Calu3 (cell line): ENCODE results near the gene CATSPERZ. TPM values are rescaled to one million over a fixed set of nuclear protein-coding genes. Genes with fewer than 3 reads are reported as not detected.
"Not testable (repeated sequence)": the region's sequence is repeated elsewhere in the genome, so short reads cannot be mapped to it uniquely, and the experiment has no call there.

Source experiments
- BruUV-seq: library from RNA; stranded (reverse); fragments of 400-500 nt; replicated peaks from 2 replicates; lab custom pipeline; 2021; lab: Mats Ljungman, UMichigan
- CTCF ChIA-PET: fragments of 300-600 bp; sonication (Branson Sonifier 250); formaldehyde crosslinking; loops from one replicate; lab custom pipeline; 2022; ENCODE audit warnings: antibody characterized with exemption; lab: Charles Lee
- DNase-seq: peaks from one replicate; pipeline ENCODE4 v3.0.0; 2022
- H3K27ac Mint-ChIP-seq: one replicate; pipeline ENCODE4 v1.8.0; 2022; ENCODE audit warnings: mixed read lengths; ENCODE audit not compliant: unreplicated experiment
- H3K27me3 Mint-ChIP-seq: one replicate; pipeline ENCODE4 v1.8.0; 2022; ENCODE audit warnings: mixed read lengths; ENCODE audit not compliant: unreplicated experiment
- H3K36me3 Mint-ChIP-seq: one replicate; pipeline ENCODE4 v1.8.0; 2022; ENCODE audit warnings: mild to moderate bottlenecking, moderate library complexity, mixed read lengths; ENCODE audit not compliant: insufficient read depth, unreplicated experiment
- H3K4me1 Mint-ChIP-seq: one replicate; pipeline ENCODE4 v1.8.0; 2022; ENCODE audit warnings: mild to moderate bottlenecking, low read depth, mixed read lengths; ENCODE audit not compliant: unreplicated experiment
- H3K4me3 Mint-ChIP-seq: one replicate; pipeline ENCODE4 v1.8.0; 2022; ENCODE audit warnings: mild to moderate bottlenecking, low read depth, moderate library complexity, mixed read lengths; ENCODE audit not compliant: unreplicated experiment
- H3K9me3 Mint-ChIP-seq: one replicate; pipeline ENCODE4 v1.8.0; 2022; ENCODE audit warnings: low read depth, mixed read lengths; ENCODE audit not compliant: unreplicated experiment
- intact Hi-C: fragments of 100-400 bp; cut with micrococcal nuclease; formaldehyde crosslinking; loops from one replicate; pipeline ENCODE4 v1.10.0; 2022; ENCODE audit not compliant: unreplicated experiment
- total RNA-seq: library from RNA; stranded (reverse); gene quantifications from 2 replicates; pipeline ENCODE4 v1.2.3, GENCODE V29; 2022
- TF ChIP-seq, protein P1 (sequence below): fragments of 200-600 bp; IDR thresholded peaks from one replicate; pipeline ENCODE4 v1.8.0; 2022; ENCODE audit warnings: antibody characterized with exemption; ENCODE audit not compliant: unreplicated experiment

CATSPERZ gene
- total RNA-seq, 1 experiment from 2014 or later = 0.85 TPM

DNA sequence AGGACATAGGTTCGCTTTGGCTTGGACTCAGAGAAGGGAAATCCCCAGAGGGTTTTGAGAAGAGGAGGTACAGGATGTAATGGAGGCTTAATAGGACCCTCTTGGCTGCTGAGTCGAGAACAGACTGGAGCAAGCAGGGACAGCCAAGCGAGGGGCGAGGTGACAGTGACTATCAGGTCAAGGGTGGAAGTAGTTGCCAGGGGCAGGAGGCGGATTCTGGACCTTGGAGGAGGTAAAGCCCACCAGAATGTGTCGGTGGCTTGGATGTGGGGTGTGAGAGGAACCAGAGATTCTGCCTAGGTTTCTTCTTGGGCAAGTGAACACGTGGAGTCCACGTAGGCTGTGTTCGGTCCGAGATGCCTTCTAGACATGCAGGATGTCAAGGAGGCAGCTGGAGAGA lies 12.8 kb downstream of the CATSPERZ start:
- Mint-ChIP-seq H3K9me3 (no peaks in the 10 kb centered on the region), H3K4me1 (peaks cover 10% of the 10 kb centered on the region), H3K27ac (peak overlapping the region; percentile 28), H3K27me3 (no peaks in the 10 kb centered on the region), H3K4me3 (no peak overlapping the region), H3K36me3 (peaks cover 66% of the 10 kb centered on the region)
- BruUV-seq = no TSS peak
- no peak for DNase-seq
- CTCF ChIA-PET = interaction anchor here (0.8 kb wide), 1 partner anchor 42 kb away, joined by 9 read pairs; no protein-coding TSS in a partner anchor
- TF ChIP-seq, protein P1, sequence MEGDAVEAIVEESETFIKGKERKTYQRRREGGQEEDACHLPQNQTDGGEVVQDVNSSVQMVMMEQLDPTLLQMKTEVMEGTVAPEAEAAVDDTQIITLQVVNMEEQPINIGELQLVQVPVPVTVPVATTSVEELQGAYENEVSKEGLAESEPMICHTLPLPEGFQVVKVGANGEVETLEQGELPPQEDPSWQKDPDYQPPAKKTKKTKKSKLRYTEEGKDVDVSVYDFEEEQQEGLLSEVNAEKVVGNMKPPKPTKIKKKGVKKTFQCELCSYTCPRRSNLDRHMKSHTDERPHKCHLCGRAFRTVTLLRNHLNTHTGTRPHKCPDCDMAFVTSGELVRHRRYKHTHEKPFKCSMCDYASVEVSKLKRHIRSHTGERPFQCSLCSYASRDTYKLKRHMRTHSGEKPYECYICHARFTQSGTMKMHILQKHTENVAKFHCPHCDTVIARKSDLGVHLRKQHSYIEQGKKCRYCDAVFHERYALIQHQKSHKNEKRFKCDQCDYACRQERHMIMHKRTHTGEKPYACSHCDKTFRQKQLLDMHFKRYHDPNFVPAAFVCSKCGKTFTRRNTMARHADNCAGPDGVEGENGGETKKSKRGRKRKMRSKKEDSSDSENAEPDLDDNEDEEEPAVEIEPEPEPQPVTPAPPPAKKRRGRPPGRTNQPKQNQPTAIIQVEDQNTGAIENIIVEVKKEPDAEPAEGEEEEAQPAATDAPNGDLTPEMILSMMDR = no peak
- intact Hi-C loops = no loop called here

DNA sequence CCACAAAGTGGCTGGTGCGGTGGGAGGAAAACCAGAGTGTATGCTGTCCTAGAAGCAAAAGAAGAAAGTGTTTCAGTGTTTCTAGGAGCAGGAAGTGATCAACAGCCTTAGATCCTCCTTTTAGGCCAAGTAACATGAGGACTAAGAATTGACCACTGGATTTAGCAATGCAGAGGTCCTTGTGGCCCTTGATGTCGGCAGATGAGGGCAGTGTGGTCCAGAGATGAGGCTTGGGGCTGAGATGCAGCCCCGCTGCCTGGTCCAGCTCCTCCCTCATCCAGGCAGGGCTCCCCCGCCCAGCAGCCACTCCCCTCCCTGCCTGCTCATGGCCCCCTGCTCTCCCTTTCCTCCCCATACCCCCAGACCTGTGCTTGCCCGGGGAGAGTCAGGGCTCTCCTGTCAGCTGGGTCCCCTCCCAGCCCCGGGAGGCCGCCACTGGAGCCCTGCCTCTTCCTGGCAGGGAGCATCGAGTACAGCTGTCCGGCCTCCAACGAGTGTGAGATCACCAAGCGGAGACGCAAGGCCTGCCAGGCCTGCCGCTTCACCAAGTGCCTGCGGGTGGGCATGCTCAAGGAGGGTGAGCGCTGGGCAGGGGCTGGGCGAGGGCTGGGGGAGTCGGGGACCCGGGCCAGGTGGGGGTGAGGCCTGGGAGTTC lies 13.5 kb downstream of the CATSPERZ start:
- H3K27me3 Mint-ChIP-seq = no peaks in the 10 kb centered on the region
- peaks cover 72% of the 10 kb centered on the region for H3K36me3 Mint-ChIP-seq
- TF ChIP-seq, protein P1 = no peak
- BruUV-seq = no TSS peak
- H3K4me3 Mint-ChIP-seq = no peak overlapping the region
- CTCF ChIA-PET = no interaction called here
- DNase-seq = no peak
- H3K27ac Mint-ChIP-seq = peak overlapping the region; percentile 28
- H3K4me1 Mint-ChIP-seq = peaks cover 11% of the 10 kb centered on the region
- no peaks in the 10 kb centered on the region for H3K9me3 Mint-ChIP-seq
- intact Hi-C loops = no loop called here

DNA sequence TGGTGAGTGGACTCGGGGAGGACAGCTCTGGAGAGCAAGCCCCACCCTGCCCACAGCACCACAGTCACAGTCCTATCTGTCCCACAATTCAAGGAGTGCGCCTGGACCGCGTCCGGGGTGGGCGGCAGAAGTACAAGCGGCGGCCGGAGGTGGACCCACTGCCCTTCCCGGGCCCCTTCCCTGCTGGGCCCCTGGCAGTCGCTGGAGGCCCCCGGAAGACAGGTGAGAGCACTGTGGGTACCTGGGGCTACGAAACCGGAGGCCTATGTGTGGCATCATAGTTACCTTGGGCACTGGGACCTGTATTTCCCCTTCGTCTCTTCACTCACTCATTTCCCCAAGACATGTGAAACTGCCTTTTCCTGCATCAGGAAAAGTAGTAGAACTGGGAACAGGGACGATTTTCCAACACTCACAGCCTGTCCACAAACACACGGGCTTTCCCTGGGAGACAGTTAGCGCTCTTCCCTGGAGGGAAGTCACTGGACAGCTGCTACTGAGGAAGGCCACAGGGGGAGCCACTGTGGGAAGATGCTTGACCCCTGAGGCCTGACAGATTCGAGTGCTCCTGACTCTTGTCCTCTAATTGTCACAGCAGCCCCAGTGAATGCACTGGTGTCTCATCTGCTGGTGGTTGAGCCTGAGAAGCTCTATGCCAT lies 14.1 kb downstream of the CATSPERZ start:
- intact Hi-C loops = no loop called here
- DNase-seq = no peak
- Mint-ChIP-seq H3K9me3 (no peaks in the 10 kb centered on the region), H3K27ac (no peak overlapping the region), H3K36me3 (peaks cover 73% of the 10 kb centered on the region), H3K4me3 (no peak overlapping the region), H3K4me1 (peaks cover 17% of the 10 kb centered on the region), H3K27me3 (no peaks in the 10 kb centered on the region)
- no TSS peak for BruUV-seq
- CTCF ChIA-PET = no interaction called here
- TF ChIP-seq, protein P1 = no peak

DNA sequence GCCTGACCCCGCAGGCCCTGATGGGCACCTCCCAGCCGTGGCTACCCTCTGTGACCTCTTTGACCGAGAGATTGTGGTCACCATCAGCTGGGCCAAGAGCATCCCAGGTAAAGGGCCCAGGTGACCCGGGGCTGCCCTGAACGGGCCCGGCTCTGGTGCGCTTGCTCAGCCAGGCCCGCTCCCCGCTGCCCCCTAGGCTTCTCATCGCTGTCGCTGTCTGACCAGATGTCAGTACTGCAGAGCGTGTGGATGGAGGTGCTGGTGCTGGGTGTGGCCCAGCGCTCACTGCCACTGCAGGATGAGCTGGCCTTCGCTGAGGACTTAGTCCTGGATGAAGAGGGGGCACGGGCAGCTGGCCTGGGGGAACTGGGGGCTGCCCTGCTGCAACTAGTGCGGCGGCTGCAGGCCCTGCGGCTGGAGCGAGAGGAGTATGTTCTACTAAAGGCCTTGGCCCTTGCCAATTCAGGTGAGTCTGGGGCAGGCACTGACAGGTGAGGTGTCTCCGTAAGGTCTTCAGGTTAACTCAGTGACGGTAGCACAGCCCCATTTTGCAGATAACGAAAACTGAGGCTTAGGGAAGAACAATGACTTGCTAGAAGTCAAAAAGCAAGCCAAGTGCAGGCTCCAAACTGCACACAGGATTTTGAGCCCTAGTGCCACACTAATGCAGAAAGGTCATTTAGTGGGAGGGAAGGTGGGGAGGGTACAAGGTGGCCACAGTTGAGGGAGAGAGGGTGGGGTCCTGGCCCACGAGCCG lies 14.8 kb downstream of the CATSPERZ start:
- intact Hi-C loops = no loop called here
- Mint-ChIP-seq H3K36me3 (peaks cover 76% of the 10 kb centered on the region), H3K4me1 (peaks cover 23% of the 10 kb centered on the region), H3K9me3 (no peaks in the 10 kb centered on the region), H3K27ac (no peak overlapping the region), H3K4me3 (no peak overlapping the region), H3K27me3 (no peaks in the 10 kb centered on the region)
- DNase-seq = no peak
- TF ChIP-seq, protein P1 = no peak
- BruUV-seq = no TSS peak
- CTCF ChIA-PET = interaction anchor here (3.7 kb wide), 1 partner anchor 39 kb away, joined by 168 read pairs; no protein-coding TSS in a partner anchor

DNA sequence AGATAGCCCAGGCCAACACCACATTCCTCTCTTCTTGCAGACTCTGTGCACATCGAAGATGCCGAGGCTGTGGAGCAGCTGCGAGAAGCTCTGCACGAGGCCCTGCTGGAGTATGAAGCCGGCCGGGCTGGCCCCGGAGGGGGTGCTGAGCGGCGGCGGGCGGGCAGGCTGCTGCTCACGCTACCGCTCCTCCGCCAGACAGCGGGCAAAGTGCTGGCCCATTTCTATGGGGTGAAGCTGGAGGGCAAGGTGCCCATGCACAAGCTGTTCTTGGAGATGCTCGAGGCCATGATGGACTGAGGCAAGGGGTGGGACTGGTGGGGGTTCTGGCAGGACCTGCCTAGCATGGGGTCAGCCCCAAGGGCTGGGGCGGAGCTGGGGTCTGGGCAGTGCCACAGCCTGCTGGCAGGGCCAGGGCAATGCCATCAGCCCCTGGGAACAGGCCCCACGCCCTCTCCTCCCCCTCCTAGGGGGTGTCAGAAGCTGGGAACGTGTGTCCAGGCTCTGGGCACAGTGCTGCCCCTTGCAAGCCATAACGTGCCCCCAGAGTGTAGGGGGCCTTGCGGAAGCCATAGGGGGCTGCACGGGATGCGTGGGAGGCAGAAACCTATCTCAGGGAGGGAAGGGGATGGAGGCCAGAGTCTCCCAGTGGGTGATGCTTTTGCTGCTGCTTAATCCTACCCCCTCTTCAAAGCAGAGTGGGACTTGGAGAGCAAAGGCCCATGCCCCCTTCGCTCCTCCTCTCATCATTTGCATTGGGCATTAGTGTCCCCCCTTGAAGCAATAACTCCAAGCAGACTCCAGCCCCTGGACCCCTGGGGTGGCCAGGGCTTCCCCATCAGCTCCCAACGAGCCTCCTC lies 15.7 kb downstream of the CATSPERZ start:
- intact Hi-C loops, H3K27me3 Mint-ChIP-seq, H3K9me3 Mint-ChIP-seq, DNase-seq, BruUV-seq: not testable (repeated sequence)
- peak overlapping the region; percentile 99 for H3K27ac Mint-ChIP-seq
- H3K4me3 Mint-ChIP-seq = peak overlapping the region; percentile 98
- H3K4me1 Mint-ChIP-seq = peaks cover 32% of the 10 kb centered on the region
- H3K36me3 Mint-ChIP-seq = peaks cover 82% of the 10 kb centered on the region
- CTCF ChIA-PET = interaction anchor here (2.2 to 3.7 kb wide), 3 partner anchors 11 to 42 kb away, joined by 16 to 168 read pairs (median 16); partner anchors contain the start of gene ESRRA
